ENCODE measurements around the gene FKRP. TPM values are rescaled to one million over a fixed set of nuclear protein-coding genes. Genes with fewer than 3 reads are reported as not detected.

The FKRP gene, protein sequence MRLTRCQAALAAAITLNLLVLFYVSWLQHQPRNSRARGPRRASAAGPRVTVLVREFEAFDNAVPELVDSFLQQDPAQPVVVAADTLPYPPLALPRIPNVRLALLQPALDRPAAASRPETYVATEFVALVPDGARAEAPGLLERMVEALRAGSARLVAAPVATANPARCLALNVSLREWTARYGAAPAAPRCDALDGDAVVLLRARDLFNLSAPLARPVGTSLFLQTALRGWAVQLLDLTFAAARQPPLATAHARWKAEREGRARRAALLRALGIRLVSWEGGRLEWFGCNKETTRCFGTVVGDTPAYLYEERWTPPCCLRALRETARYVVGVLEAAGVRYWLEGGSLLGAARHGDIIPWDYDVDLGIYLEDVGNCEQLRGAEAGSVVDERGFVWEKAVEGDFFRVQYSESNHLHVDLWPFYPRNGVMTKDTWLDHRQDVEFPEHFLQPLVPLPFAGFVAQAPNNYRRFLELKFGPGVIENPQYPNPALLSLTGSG
- 37.5 TPM for polyA plus RNA-seq (2012; ENCODE audit: insufficient read length, low read depth)

DNA sequence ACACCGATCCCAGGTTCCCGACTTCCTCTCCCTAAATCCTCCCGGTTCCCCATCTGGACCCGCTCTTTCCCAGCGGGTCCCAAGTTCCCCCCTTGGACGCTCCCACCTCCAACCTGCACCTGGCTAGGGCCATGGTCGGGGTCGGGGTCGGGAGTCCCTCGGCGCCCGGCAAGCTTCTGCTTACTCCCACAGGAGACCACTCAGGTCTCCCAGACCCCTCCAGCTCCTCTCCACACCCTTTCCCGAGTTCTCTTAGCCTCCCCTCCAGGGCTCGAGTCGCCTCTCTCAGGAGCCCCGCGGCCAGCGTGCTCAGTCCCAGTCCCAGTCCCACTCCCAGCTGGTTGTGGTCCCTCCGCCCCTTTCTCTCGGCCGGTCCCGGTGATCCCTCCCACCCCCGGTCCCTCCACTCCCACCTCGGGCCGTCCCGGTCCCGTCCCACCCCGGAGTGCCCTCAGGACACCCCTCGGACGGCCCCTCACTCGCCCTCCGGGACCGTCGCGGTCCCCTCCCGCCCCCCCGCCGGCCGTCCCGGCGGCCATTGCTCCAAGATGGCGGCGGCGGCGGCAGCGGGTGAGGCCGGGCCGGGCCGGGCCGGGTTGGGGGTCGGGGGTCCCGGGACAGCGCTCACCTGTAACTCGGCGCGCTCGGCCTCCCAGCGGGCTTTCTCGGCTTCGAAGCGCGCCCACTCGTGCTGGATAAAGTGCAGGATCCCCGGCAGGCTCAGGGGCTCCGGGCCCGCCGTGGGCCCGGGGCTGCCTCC, at the start of gene FKRP:
TSS of gene FKRP (plus strand) at position 537 of the 760 bp plus-strand sequence. CDS start 9,394 bp downstream, outside the sequence.
- TF ChIP-seq POLR2AphosphoS5 (IDR thresholded peaks at IDR 0.05; ENCODE audit: low read depth, low read length) (no peak), FOXP2 (optimal IDR thresholded peaks at IDR 0.05; ENCODE audit: borderline replicate concordance, extremely low read depth, extremely low read length, insufficient read depth) (no peak), TAF1 (IDR thresholded peaks at IDR 0.05; ENCODE audit: borderline replicate concordance, insufficient read depth, low read length) (0 out of 2 replicates have a peak, but pooled peaks have one; percentile 47), SIN3A (IDR thresholded peaks at IDR 0.05; ENCODE audit: borderline replicate concordance, insufficient read depth, low read length) (no peak)
- TF ChIP-seq, protein P1, sequence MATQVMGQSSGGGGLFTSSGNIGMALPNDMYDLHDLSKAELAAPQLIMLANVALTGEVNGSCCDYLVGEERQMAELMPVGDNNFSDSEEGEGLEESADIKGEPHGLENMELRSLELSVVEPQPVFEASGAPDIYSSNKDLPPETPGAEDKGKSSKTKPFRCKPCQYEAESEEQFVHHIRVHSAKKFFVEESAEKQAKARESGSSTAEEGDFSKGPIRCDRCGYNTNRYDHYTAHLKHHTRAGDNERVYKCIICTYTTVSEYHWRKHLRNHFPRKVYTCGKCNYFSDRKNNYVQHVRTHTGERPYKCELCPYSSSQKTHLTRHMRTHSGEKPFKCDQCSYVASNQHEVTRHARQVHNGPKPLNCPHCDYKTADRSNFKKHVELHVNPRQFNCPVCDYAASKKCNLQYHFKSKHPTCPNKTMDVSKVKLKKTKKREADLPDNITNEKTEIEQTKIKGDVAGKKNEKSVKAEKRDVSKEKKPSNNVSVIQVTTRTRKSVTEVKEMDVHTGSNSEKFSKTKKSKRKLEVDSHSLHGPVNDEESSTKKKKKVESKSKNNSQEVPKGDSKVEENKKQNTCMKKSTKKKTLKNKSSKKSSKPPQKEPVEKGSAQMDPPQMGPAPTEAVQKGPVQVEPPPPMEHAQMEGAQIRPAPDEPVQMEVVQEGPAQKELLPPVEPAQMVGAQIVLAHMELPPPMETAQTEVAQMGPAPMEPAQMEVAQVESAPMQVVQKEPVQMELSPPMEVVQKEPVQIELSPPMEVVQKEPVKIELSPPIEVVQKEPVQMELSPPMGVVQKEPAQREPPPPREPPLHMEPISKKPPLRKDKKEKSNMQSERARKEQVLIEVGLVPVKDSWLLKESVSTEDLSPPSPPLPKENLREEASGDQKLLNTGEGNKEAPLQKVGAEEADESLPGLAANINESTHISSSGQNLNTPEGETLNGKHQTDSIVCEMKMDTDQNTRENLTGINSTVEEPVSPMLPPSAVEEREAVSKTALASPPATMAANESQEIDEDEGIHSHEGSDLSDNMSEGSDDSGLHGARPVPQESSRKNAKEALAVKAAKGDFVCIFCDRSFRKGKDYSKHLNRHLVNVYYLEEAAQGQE (IDR thresholded peaks at IDR 0.05; ENCODE audit: insufficient read depth in 1 of 2, low read depth in 2 of 2, low read length in 2 of 2) = no peak

DNA sequence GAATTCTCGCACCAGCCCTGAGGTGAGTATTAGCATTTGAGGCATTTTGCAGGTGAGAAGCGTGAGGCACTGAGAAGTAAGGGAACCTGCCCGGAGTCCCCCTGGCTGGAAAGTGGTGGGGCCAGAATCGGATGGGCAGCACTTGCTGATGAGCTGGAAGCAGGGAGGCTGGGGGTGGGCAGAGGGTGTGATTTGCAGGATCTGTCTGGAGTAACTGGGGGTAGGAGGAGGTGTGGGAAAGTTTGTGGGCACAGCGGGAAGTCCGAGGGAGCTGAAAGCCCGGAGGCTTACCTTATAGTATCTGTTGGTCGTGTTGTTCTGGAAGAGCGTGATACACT, 49.0 kb upstream of the FKRP start:
- TF ChIP-seq SIN3A (IDR thresholded peaks at IDR 0.05; ENCODE audit: borderline replicate concordance, insufficient read depth, low read length) (no peak), TAF1 (IDR thresholded peaks at IDR 0.05; ENCODE audit: borderline replicate concordance, insufficient read depth, low read length) (no peak), POLR2AphosphoS5 (IDR thresholded peaks at IDR 0.05; ENCODE audit: low read depth, low read length) (no peak), FOXP2 (optimal IDR thresholded peaks at IDR 0.05; ENCODE audit: borderline replicate concordance, extremely low read depth, extremely low read length, insufficient read depth) (no peak)
- TF ChIP-seq, protein P1 (IDR thresholded peaks at IDR 0.05; ENCODE audit: insufficient read depth in 1 of 2, low read depth in 2 of 2, low read length in 2 of 2) = no peak

DNA sequence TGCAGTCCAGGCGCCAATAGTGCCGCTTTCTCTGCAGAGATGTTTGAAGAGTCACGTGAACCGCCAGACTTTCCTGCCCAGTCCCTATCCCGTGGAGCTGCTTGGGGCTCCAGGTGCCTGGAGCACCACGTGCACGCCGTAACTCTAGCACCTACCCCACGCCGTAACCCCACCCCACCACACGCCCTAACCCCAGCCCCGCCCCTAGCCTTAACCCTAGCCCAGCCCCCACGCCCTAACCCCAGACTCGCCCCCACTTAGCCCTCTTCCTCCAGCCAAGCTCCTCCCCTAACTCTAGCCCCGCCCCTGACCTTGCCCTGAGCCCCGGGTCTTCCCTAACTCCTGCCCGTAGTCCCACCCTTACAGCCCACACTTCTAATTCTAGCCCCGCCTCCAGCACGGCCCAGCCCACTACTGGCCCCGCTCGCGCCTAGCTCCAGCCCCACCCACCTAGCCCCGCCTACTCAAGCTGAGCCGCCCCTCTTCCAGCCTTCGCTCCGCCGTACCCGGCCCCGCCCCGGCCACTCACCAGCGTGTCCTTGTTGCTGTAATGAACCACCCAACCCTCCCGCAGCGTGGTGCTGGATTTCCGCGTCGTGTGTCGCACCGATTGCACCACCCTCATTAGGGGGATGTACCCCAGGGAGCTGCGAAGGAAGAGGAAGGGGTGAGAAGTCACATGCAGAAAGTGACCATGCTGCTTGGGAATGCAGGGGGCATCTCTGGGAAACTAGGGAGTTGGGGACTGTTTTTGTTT, 48.5 kb upstream of the FKRP start:
- TF ChIP-seq TAF1 (IDR thresholded peaks at IDR 0.05; ENCODE audit: borderline replicate concordance, insufficient read depth, low read length) = no peak
- no peak for TF ChIP-seq SIN3A (IDR thresholded peaks at IDR 0.05; ENCODE audit: borderline replicate concordance, insufficient read depth, low read length)
- TF ChIP-seq, protein P1 (IDR thresholded peaks at IDR 0.05; ENCODE audit: insufficient read depth in 1 of 2, low read depth in 2 of 2, low read length in 2 of 2) = no peak

DNA sequence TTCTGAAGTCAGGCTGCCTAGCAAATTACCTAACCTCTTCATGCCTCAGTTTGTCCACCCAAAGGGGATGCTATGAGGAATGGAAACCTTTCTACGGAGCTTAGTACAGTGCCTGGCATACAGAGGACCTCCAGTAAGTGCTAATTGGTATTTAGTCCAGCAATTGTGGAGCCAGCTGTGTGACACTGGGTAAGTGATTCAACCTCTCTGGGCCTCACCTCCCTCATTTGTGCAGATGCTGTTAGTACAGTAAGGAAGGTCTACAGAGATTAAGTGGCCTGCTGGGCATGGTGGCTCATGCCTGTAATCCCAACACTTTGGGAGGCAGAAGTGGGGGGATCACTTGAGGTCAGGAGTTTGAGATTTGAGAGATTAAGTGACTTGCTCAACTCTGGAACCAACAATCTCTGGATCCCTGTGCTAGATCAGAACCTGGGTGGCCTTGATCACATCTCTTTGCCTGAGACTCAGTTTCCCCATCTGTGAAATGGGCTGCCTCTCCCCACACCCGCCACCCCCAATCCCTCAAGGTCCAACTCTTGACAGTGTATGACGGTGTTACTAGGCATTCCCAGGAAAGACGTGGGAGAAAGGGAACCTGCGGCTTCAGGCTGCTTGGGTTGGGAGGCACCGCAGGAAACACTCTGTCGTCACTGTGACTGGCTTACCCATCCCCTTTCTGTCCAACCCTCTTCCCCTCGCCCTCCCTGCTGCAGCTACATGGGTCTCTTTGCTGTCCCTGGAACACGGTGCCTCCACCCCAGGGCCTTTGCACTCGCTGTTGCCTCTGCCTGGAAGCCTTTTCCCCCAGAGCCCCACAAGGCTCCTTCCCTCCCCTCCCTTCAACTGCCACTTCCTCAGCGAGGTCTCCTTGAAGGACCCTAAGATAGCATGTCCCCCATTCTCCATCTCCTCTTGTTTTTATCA, 47.2 kb upstream of the FKRP start:
- TF ChIP-seq, protein P1 (IDR thresholded peaks at IDR 0.05; ENCODE audit: insufficient read depth in 1 of 2, low read depth in 2 of 2, low read length in 2 of 2) = no peak
- TF ChIP-seq POLR2AphosphoS5 (IDR thresholded peaks at IDR 0.05; ENCODE audit: low read depth, low read length) (no peak), FOXP2 (optimal IDR thresholded peaks at IDR 0.05; ENCODE audit: borderline replicate concordance, extremely low read depth, extremely low read length, insufficient read depth) (no peak), SIN3A (IDR thresholded peaks at IDR 0.05; ENCODE audit: borderline replicate concordance, insufficient read depth, low read length) (no peak), TAF1 (IDR thresholded peaks at IDR 0.05; ENCODE audit: borderline replicate concordance, insufficient read depth, low read length) (no peak)

Measured in PFSK-1 (cell line).